IPS-18c (cell line): ENCODE results near the gene NFYA.

Source experiments
- H3K4me3 ChIP-seq: 2 replicates; pipeline ENCODE4 v1.7.0; 2013; ENCODE audit warnings: low read depth, mild to moderate bottlenecking, low read length, moderate library complexity; ENCODE audit not compliant: insufficient read depth
- H3K9me3 ChIP-seq: one replicate; pipeline ENCODE4 v1.6.1; 2013; ENCODE audit warnings: mild to moderate bottlenecking, low read length, moderate library complexity; ENCODE audit not compliant: control insufficient read depth, insufficient read depth

NFYA gene

DNA sequence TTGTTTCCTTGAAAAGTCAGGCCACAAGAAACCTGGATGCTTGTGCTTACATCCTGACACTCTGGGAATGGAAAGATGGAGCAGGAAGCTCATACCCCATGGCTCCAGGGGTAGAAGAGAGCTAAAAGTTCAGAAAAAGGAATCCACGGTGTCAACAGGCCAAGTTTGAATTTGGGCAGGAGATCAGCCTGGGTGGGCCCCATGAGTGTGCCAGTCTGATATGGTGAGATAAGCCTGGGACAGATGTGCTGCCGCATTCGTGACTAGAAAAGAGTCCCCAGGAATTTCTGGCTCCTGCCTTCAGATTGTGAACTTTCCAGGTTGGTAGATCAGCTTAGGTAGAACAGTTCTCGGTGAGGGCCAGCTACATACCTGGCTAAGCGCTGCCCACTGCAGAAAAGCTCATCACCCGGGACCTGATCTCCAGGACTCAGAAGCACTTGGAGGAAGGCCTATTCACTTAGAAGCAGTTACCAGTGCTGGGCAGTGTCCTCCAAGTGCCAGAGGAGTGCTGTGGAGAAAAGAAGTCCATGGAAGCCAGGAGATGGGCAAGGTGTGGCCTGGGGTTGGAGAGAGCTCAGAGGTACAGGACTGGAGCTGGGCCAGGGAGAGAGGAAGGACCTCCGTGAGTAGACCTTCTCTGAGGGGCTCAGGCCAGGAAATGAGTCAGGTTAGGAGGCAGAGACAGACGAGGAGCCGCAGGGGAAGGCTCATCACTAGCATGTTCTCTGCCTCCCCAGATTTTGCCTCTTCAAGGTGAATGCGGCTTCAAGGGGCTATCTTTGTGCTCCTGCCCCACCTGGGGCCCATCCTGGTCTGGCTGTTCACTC is 30.3 kb upstream of the NFYA start, which contains the start of gene TSPO2:
Gene TSPO2, plus strand, starts transcription at position 242 of the 830 bp plus-strand sequence. Its CDS starts 519 bp downstream, at position 761.
- H3K4me3 ChIP-seq: no peak within 1 kb of the TSS
- H3K9me3 ChIP-seq: no peaks in the 10 kb centered on the region

DNA sequence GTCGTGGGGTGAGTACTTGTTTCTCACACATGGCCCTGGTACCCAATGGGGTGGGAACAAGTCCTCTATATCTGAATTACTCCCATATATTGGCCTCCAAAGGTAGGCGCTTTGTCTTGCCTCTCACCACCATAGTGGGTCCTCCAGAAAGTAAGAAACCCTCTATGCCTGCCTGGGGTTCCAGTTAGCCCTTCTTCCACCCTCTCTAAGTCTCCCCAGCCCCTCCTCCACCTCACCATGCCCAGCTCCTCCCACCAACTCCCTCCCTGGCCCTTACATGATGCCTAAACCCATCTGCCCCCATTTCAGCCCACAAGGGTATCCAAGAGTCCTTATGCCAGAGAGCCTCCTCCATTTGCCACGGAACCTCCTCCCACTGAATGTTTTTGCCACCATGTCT is 29.6 kb upstream of the NFYA start:
- no peak overlapping the region for H3K4me3 ChIP-seq
- H3K9me3 ChIP-seq: no peaks in the 10 kb centered on the region

DNA sequence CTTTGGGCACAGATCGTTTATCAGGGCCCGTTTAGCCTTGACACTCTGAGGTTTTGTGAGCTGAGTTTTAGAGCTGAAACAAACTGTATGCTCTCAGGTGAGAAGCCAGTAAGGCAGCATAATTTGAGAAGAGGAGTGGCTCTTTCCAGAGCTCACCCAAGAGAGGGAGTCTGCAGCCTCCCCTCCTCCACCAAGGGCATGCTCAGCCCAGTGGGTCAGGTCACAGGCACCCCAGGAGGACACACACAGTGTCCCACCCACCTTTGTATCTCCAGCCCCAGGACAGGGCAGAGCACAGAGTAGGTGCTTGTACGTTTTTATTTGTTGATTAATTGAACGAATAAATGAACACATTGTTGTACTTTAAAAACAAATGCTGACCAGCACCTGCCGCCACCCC is 27.1 kb upstream of the NFYA start:
- Histone ChIP-seq H3K4me3 (no peak overlapping the region), H3K9me3 (no peaks in the 10 kb centered on the region)

DNA sequence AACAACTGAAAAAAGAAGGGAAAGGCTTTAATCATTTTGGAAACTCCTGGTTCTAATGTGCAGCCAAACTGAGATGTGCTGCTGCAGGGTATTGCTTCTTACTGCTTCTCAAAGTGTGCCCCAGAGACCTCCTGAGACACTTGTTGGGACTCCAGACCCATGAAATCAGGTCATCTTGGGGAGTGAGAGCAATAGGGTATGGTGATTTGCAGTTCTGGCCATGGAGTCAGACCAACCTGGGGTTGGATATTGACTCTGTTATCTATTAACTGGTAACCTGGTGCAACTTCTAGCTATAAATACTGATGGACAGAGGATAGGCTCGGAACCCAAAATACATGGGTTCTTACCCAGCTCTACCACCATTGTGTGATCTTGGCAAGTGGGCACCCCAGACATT is 26.7 kb upstream of the NFYA start:
- no peaks in the 10 kb centered on the region for H3K9me3 ChIP-seq

DNA sequence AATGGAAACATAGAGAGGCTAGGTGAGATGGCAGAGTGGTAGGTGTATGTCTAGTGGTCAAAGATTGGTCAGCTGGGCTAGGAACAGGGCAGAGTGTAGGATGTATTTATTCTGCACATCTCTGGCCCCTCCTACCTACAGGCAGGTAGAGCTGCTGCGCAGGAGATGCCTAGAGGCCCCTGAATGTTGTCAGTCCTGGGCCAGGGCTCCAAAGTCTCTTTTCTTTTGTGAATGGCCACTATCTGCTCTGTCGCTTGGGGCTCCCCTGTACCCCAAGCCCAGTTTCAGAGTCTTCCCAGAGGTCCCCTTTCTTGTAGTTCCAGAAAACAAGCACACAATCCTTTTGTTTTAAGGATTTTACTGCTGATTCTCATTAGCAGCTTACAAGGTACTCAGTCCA is 25.5 kb upstream of the NFYA start:
- H3K4me3 ChIP-seq: no peak overlapping the region
- no peaks in the 10 kb centered on the region for H3K9me3 ChIP-seq

More for the DNA sequence above, 26.7 kb upstream of the NFYA start:
- no peak overlapping the region for H3K4me3 ChIP-seq

DNA sequence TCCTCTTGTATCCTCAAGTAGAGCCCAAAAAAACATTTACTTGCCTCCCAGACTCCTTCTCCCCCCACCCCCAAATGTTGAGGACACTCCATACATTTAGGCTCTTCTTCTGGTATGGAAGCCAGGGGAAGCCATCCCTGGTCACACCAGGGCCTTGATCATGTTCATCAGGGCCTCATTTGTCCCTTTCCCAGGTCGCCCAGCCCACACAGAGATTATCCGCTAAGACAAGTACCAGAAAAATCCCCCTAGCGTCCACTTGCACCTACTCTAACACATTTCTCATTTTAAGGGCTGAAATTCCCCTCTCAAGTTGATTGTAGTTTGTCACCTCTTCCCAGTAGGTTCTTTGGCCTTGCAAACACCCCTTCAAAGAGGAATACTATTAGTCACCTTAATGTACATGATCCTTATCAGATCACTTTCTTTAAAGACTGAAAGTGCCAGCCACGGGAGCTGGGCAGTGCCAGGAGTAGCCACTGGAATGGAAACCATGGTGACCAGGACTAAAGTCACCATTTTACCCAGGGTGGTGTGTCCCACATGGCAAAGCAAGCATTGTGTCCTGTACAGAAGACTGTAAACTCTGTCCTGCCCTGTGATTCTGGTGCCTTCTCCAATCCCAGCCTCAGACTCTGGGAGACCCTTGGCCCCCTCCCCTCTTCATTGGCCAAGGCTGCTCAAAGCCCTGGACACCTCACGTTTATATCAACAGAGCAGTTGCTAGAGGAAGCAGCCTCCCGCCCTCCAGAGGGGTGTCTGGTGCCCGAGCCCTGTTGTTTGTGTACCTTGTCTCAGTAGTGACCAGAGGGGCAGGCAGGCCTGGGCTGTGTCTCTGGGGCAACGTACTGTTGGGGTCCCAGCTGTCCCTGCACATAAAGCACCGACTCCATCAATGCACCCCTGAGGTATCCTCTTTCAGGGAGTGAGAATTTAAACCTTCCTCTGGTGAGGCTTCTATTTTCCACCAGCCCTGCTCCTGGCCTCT is 24.7 kb upstream of the NFYA start:
- Histone ChIP-seq H3K9me3 (no peaks in the 10 kb centered on the region), H3K4me3 (no peak overlapping the region)

DNA sequence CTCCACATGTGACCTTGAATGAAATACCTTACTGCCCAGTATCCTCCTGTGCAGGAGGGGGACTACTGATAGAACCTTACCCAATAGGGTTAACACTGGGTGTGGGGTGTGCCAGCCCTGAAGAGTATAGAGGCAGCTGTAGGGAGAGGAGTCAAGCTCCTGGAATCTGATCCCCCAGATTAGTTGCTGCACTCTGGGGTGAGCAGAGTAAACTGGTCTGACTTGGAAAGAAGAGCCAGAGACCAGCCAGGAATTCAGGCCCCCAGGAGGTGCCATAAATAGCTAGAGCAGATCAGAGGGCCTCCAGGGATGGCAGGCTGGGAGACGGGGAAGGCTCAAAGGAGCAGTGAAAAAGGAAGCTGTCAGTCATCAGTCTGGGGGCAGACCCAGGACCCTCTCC is 23.3 kb upstream of the NFYA start:
- no peak overlapping the region for H3K4me3 ChIP-seq
- H3K9me3 ChIP-seq: no peaks in the 10 kb centered on the region

DNA sequence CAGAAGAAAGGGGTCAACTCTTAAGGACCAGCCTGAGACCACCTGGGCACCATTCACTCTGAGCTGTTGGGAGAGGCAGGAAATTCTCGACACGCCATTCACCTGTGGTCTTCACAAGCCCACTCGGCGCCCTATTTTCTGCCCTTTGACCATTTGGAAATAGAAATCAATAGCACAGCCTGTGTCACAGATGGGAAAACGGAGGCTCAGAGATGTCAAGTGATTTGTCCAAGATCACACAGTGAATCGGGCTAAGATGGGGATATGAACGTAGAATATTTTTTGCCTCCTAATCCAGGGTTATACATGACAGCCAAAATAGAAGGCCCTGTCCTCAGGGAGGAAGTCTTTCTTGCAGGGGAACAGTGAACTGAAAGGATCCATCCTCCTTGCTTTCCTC is 22.8 kb upstream of the NFYA start:
- no peak overlapping the region for H3K4me3 ChIP-seq
- H3K9me3 ChIP-seq: no peaks in the 10 kb centered on the region

DNA sequence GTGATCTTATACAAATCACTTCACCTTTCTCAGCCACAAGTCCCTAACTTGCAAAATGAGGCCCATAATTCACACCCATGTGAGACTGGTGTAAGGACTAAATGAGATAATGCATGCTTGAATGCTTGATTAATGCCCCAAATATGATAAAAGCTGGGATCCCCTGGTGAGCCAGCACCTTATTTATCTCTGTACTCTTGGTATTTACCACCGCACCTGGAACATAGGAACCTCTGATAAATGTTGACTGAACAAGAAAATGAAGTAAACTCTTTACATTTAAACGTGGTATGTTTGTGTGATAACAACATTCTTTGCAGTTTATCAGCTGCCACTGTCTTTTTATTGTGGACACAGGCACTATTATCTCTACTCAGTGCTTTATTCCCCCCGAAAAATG is 22.2 kb upstream of the NFYA start:
- Histone ChIP-seq H3K9me3 (no peaks in the 10 kb centered on the region), H3K4me3 (no peak overlapping the region)

DNA sequence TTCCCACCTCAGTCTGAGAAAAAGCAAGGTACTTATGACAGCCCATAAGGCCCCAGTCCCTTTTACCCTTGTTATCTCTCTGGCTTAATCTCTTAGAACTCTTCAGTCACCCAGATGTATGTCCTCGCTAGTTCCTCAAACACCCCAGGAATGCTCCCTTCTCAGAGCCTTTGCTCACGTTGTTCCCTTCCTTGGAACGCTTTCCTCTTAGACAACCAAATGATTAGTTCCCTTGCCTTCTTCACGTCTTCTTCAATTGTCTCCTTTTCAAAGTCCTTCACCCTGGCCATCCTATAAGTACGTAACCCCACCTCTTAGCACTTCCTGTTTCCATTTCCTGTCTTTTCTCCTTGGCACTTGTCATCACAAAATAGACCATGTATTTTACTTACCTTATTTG is 20.9 kb upstream of the NFYA start:
- Histone ChIP-seq H3K9me3 (no peaks in the 10 kb centered on the region), H3K4me3 (no peak overlapping the region)

DNA sequence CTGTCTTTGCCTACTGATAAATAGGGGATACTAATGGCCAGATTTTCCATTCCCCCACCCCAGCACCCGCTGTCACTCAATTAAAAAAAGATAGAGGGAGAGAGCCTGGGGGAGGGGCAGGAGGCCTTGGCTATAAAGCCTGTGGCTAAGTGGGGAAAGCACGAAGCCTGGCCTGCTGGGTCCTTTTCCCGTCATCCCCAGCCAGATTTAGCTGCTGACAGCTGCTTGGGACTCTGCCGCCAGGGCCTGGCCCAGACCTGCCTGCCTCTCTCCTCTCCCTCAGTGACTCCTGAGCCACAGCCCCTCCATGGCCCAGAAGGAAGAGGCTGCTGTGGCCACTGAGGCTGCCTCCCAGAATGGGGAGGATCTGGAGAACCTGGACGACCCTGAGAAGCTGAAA is 19.7 kb upstream of the NFYA start, which contains the start of gene APOBEC2:
Gene APOBEC2, plus strand, starts transcription at position 162 of the 400 bp plus-strand sequence. Its CDS starts 146 bp downstream, at position 308.
- H3K4me3 ChIP-seq: no peak within 1 kb of the TSS

DNA sequence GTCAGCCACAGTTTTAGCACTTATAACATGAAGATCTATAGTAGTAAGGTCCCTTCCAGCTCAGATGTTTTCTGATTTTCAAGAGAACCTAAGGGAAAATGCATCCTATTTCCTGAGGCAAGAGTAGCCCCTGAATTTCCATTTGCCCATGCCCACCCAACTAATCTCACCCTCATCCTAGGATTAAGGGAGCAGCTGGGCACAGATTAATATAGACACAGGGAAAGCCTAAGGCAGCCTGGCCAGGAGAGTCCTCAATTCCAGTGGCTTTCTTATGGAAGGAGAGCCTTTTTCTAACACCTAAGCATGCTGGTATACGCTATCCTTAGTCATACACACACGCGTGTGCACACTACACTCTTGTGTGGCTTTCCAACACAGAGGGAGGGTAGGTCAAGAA is 18.3 kb upstream of the NFYA start:
- Histone ChIP-seq H3K4me3 (no peak overlapping the region), H3K9me3 (no peaks in the 10 kb centered on the region)

More for the DNA sequence above, 19.7 kb upstream of the NFYA start, which contains the start of gene APOBEC2:
- no peaks in the 10 kb centered on the region for H3K9me3 ChIP-seq

DNA sequence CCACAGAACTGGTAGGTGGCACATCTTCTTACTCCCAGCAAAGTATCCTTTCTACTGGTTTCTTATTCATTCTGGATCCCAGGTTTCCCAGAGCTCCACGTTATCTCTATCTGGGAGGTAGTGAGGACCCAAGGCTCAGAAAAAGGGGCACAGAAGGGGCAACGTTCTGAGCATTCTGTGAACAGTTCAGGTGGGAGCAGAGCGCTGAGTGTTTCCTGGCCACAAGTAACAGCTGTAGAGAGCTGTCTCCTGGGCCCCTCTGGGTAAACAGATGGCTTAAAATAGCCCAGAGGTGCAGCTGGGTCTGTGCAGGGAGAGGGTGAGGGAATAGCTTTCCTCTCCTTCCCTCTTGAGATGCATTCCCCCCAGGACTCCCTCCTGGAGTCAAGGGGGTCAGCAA is 17.6 kb upstream of the NFYA start:
- H3K9me3 ChIP-seq: no peaks in the 10 kb centered on the region
- H3K4me3 ChIP-seq: no peak overlapping the region

DNA sequence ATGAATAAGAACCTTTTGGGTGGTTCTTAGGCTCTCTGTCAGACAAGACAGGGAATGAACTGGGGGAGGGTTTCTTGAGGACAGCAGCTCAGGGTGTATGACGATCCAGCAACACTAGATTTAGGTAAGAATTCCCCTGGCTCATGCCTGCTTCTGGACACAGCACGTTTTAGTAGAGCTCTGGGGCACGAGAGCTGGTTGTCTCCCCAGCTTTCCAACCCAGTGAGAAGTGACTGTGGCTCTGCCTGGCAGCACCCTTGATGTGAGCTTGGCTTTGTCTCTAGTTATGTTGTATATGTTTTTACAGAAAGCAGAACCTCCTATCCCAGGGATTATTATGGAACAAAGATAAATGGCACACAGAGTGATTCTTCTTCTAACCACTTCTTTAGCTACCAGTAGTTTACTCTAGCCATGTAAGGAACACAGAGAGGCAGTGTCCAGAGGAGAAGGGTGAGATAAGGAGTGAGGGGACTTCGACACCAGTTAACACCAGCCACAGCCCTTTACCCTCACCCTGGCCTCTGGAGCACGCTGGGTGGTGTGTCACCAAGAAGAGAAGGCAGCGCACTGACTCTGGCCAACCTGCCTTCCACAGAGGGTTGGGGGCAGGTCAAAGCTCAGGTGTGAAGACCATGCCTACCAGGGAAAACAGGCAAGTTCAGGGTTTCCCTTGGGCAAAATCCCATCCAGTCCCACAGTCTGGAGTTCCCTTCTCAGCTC is 15.8 kb upstream of the NFYA start:
- Histone ChIP-seq H3K9me3 (no peaks in the 10 kb centered on the region), H3K4me3 (no peak overlapping the region)

DNA sequence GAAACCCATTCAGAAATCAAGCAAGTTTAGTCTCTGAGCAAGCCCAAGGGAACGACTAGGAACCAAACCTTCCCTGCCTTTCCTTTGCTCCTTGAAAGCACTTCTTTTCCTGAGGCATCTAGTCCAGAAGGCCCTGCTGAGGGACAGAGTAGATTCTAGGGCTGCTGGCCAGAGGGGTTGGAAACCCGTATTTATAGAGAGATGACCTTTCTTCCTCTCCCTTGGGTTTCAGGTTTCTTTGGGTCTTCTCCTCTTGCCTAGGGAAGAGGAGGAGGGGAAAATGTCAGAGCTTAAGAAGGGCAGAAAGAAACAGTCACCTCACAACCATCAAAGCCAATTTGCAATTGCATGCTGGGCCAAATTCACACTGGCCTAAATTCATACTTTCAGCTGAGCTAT is 14.0 kb upstream of the NFYA start:
- Histone ChIP-seq H3K9me3 (no peaks in the 10 kb centered on the region), H3K4me3 (no peak overlapping the region)

DNA sequence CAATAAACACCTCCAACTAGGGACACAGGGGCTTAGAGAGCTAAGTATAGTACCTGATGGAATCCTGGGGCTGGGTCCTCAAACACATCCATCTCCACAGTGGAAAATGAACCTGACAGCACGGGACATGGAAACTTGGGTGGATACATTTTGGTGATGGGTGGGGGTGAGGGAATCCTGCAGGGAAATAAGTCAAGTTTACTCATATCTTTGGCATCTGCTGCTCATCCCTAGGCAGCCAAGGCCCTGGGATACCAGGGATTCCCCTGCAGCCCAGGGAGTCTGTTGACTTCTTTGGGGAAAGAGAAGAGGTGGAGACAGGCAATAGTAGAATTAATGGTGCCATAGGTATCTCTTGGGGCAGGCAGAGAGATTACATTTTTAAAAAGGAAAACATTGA is 13.2 kb upstream of the NFYA start:
- Histone ChIP-seq H3K4me3 (no peak overlapping the region), H3K9me3 (no peaks in the 10 kb centered on the region)

DNA sequence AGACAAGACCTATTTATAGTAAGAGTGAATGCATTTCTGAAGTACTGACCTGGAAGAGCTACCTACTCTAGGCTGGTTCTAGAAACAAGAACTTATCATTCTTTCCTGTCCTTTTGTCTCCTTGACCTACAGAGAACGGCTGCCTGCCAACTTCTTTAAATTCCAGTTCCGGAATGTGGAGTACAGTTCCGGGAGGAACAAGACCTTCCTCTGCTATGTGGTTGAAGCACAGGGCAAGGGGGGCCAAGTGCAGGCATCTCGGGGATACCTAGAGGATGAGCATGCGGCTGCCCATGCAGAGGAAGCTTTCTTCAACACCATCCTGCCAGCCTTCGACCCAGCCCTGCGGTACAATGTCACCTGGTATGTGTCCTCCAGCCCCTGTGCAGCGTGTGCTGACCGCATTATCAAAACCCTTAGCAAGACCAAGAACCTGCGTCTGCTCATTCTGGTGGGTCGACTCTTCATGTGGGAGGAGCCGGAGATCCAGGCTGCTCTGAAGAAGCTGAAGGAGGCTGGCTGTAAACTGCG is 11.5 kb upstream of the NFYA start:
- Histone ChIP-seq H3K4me3 (no peak overlapping the region), H3K9me3 (no peaks in the 10 kb centered on the region)
